AG09319 (cell line): ENCODE data around the gene ZNF407.

ENCODE experiments used
- DNase-seq: peaks from one replicate; pipeline ENCODE4 v3.0.0-alpha.2; 2010; ENCODE audit warnings: low read depth; ENCODE audit errors: extremely low read depth
- TF ChIP-seq, protein P1 (sequence below): IDR thresholded peaks from 2 replicates; pipeline ENCODE4 v1.5.1; 2011; ENCODE audit warnings: low read depth, mild to moderate bottlenecking, inconsistent platforms, low read length, moderate library complexity

Gene ZNF407

DNA sequence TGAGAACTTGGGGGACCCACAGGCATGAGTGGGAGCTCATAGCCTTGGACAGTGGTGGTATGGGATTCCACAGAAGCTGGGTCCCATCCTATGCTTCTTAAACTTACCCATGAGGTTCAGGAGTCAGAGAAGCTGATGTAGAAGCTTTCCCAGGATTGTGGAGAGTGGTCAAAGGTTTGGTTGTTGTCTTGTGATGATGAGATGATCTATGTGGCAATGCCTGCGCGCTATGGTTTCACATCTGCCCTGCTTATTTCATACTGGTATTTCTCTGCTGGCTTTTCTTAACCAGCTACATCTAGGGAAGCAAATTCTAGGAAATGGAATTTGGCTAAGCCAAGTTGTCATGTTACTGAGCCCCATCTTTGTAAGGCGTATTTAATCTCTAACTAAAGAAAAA lies 168.6 kb downstream of the ZNF407 start:
- DNase-seq, result no peak
- TF ChIP-seq, protein P1, sequence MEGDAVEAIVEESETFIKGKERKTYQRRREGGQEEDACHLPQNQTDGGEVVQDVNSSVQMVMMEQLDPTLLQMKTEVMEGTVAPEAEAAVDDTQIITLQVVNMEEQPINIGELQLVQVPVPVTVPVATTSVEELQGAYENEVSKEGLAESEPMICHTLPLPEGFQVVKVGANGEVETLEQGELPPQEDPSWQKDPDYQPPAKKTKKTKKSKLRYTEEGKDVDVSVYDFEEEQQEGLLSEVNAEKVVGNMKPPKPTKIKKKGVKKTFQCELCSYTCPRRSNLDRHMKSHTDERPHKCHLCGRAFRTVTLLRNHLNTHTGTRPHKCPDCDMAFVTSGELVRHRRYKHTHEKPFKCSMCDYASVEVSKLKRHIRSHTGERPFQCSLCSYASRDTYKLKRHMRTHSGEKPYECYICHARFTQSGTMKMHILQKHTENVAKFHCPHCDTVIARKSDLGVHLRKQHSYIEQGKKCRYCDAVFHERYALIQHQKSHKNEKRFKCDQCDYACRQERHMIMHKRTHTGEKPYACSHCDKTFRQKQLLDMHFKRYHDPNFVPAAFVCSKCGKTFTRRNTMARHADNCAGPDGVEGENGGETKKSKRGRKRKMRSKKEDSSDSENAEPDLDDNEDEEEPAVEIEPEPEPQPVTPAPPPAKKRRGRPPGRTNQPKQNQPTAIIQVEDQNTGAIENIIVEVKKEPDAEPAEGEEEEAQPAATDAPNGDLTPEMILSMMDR, result no peak

GRCh38 chr18:74768096-74768495 lies 170.4 kb downstream of the ZNF407 start:
- DNase-seq, result peak; percentile 7

GRCh38 chr18:74773171-74773624 lies 175.5 kb downstream of the ZNF407 start:
- TF ChIP-seq, protein P1, result no peak
- no peak for DNase-seq

More at GRCh38 chr18:74768096-74768495, 170.4 kb downstream of the ZNF407 start:
- TF ChIP-seq, protein P1, result no peak

DNA sequence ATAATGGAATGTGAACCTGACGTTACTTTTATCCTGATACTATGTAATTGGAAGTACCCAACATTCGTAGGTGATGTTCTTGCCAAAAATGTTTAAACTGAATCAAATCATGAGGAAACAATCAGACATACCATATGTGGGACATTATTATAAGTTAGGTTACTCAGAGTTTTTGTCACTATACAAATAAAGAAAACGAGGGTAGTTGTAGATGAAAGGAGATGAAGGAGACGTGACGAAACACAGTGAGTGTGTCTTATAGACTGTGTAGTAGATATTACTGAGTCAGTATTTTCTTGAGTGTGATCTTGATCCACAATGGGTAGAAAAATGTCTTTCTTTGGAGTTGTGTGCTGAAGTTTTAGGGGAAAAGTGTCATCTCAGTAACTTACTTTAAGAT lies 176.8 kb downstream of the ZNF407 start:
- TF ChIP-seq, protein P1, result no peak
- no peak for DNase-seq

GRCh38 chr18:74775239-74775638 lies 177.6 kb downstream of the ZNF407 start:
- peak; percentile 24 for DNase-seq
- TF ChIP-seq, protein P1, result no peak

GRCh38 chr18:74778191-74778847 lies 180.6 kb downstream of the ZNF407 start:
- TF ChIP-seq, protein P1, result no peak
- DNase-seq, result no peak

DNA sequence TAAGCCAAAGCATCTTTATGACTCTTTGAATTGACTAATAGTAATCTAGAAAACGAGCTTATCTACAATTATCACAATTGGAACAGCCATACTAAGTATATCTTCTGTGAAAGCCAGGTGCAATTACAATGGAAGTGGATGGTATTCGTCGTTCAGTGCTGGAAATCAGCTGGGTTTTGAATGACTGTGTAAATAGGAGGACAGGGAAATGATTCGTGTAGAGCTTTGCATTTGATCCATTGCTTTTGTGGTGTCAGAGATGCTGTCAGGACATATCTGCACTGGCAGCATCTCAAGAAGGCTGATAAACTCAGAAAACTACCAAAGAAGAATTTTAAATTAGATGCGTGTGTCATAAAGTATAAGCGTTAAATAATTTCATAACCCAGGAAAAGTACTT lies 187.1 kb downstream of the ZNF407 start:
- DNase-seq, result no peak

More for the DNA sequence above, 187.1 kb downstream of the ZNF407 start:
- TF ChIP-seq, protein P1, result no peak
